HAP-1 (cell line): ENCODE data around the gene SLC45A1.

Experiments
- DNase-seq, 2 experiments: peaks; one replicate each; pipeline ENCODE4 v3.0.0-alpha.2; 2016 to 2020; ENCODE audit warnings: low spot score in 2 of 2
- H3K27me3 ChIP-seq: fragments of 250-450 bp; sonication (Bioruptor Pico); 2 replicates; pipeline ENCODE4 v1.5.1; 2020; ENCODE audit warnings: low read depth, mild to moderate bottlenecking, moderate library complexity
- H3K36me3 ChIP-seq: fragments of 250-450 bp; sonication (Bioruptor Pico); replicated peaks from 2 replicates; pipeline ENCODE4 v1.5.1; 2020; ENCODE audit warnings: mild to moderate bottlenecking
- H3K4me1 ChIP-seq: fragments of 250-450 bp; sonication (Bioruptor Pico); 2 replicates; pipeline ENCODE4 v1.5.1; 2020; ENCODE audit warnings: mild to moderate bottlenecking
- H3K4me3 ChIP-seq: fragments of 250-450 bp; sonication (Bioruptor Pico); 2 replicates; pipeline ENCODE4 v1.5.1; 2020; ENCODE audit warnings: mild to moderate bottlenecking, moderate library complexity
- H3K9me3 ChIP-seq: fragments of 250-450 bp; sonication (Bioruptor Pico); 2 replicates; pipeline ENCODE4 v1.5.1; 2020; ENCODE audit warnings: mild to moderate bottlenecking, moderate library complexity
- in situ Hi-C: fragments of 300-500 bp; cut with MboI; formaldehyde crosslinking; loops from 3 replicates; pipeline ENCODE4 v1.14.3; 2020; ENCODE audit warnings: low sequenced_read_pairs, inconsistent platforms, mixed read lengths

The SLC45A1 gene

DNA sequence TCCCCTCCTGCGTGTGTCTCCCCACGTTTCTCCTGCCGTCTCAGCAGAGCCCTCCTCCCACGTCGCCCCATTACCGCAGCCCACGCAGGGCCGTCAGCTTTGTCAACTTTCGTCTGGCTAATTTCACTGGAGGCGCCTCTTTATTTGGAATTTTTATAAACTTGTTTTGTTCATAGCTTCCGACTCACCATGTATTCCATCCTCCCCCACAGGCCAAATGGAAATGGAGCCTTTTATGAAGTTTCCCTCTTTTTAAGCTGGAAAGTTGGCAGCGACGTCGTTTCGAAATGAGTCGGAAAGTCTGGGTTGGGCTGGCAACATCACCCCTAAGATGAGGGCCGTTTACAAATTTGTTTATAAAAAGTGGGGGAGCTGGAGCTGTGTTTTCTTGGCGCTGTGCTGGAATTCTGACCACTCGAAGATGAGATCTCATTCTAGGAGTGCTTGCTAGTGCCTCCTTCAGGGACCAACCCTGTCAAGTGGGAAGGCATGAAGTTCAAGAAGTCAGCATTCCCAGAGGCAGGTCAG, 23.7 kb upstream of the SLC45A1 start:
- no peaks in the 10 kb centered on the region for H3K9me3 ChIP-seq
- no peaks in the 10 kb centered on the region for H3K27me3 ChIP-seq
- no peak overlapping the region for H3K4me3 ChIP-seq
- DNase-seq = no peak
- in situ Hi-C loops = no loop called here
- H3K4me1 ChIP-seq = no peaks in the 10 kb centered on the region
- H3K36me3 ChIP-seq = no peaks in the 10 kb centered on the region

DNA sequence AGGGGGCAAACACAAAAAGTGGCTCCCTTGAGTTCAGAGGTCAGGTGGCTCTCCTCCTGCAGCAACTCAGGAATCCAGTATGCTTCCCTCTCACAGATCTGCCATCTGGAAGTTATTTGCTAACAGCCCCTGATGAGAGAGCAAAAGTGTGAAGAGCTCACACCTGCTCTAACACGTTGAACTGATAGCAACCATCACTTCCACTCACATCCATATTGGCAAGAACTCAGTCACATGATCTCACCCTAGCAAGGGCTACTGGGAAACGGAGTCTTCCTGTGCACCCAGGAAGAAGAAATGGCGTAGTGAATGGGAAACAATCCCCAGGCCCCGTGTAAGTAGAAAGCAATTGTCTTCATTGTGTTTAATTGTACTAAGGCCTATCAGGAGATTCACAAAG, 20.7 kb upstream of the SLC45A1 start:
- Histone ChIP-seq H3K36me3 (no peaks in the 10 kb centered on the region), H3K27me3 (no peaks in the 10 kb centered on the region), H3K9me3 (no peaks in the 10 kb centered on the region), H3K4me1 (no peaks in the 10 kb centered on the region), H3K4me3 (no peak overlapping the region)
- DNase-seq = no peak
- in situ Hi-C loops = no loop called here

DNA sequence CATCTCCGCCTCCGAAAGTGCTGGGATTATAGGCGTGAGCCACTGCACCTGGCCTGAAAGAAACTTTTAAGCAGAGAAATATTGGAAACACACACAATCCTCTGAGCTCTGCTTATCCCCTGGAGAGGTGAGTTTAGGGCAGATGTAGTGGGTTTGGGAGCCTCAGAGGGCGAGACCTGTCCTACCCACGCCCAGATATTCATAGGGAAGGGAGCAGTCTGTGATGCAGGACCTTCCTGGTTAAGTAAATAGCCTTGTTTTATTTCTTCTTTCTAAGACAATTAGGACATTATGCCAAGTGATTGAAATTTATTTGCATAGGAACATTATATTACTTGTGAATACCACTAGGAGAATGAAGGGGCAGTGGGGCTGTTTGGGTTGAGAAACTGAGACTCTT, 18.0 kb upstream of the SLC45A1 start:
- in situ Hi-C loops = loop anchor here (25.0 kb wide), 1 partner anchor 638 kb away; no protein-coding TSS in a partner anchor
- Histone ChIP-seq H3K27me3 (no peaks in the 10 kb centered on the region), H3K4me1 (no peaks in the 10 kb centered on the region), H3K9me3 (no peaks in the 10 kb centered on the region), H3K36me3 (no peaks in the 10 kb centered on the region), H3K4me3 (no peak overlapping the region)
- DNase-seq = no peak

DNA sequence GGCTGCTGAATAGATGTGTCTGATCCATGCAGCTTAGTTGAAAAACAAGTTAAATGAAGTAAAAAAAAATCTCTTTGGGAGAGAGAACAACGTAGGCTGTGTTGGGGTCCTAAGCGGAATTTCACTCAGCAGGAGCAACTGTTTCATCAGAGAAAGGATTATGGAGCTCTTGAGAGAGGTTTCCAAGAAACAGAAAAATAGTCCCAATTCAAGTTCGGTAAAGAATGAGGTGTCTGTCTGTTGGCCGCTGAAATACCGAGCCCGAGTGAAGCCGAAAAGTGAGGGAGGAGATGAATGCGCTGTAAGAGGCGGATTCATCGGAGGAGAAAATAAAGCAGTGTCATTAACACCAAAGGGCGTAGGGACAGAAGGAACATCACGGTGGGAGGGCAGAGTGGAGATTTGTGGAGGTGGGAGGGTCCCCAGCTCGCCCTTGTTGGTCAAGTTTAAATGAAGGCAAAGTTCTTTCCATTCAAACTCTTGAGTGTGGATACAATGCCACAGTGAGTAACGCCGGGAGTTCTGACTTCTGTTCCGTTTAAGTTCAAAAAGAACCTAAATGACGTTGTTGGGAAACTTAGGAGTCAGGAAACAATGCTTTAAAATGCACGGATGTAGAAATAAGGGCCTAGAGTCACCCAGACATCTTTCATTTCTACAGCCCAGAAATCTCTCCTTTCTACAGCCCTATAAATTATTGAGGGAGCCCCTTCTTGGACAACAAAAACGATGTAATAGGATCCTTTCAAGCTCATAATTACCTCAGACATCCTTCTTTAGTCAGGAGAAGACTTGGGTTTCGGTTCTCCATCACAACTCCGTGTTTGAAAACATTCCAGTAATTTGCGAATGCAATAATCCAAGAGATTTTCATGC, 15.6 kb upstream of the SLC45A1 start:
- DNase-seq = no peak
- Histone ChIP-seq H3K36me3 (no peaks in the 10 kb centered on the region), H3K27me3 (no peaks in the 10 kb centered on the region), H3K9me3 (no peaks in the 10 kb centered on the region), H3K4me3 (no peak overlapping the region), H3K4me1 (no peaks in the 10 kb centered on the region)
- in situ Hi-C loops = loop anchor here (25.0 kb wide), 1 partner anchor 640 kb away; no protein-coding TSS in a partner anchor

DNA sequence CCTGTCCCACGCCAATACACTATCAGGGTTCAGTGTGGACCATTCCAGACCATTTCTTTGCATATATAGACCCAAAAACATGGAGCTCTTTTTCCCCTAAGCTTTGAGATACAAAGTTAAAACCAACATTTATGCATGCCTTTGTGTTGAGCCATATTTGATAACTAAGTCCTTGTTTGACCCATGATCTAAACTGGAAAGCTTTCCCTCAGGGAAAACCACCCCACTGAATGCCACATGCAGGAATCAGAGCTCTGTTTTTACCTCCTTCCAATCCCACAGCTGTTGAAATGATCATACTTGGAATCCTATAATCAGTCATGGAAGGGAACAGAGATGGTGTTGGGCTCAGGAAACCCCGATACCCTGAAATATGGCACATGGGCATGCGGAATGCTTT, 14.8 kb upstream of the SLC45A1 start:
- DNase-seq = no peak
- H3K36me3 ChIP-seq = no peaks in the 10 kb centered on the region
- no peaks in the 10 kb centered on the region for H3K4me1 ChIP-seq
- H3K27me3 ChIP-seq = no peaks in the 10 kb centered on the region
- H3K9me3 ChIP-seq = no peaks in the 10 kb centered on the region
- in situ Hi-C loops = loop anchor here (25.0 kb wide), 1 partner anchor 641 kb away; no protein-coding TSS in a partner anchor
- no peak overlapping the region for H3K4me3 ChIP-seq

DNA sequence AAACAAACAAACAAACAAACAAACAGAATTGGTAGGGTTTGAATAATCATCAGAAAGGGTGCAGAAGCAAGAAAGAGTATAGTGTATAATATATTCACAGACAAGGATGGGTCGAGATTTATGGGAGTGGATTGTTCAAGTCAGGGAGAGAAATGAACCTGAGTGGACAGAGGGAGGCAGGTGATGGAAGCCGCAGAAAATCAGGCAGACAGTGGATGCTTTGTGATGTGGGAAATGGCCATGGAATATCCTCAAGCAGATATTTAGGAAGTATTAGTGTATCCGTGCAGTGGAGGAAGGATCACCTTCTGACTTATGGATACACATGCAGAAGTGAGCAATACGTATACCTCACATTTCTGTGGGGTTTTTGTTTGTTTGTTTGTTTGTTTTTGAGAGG, 14.0 kb upstream of the SLC45A1 start:
- no peaks in the 10 kb centered on the region for H3K36me3 ChIP-seq
- H3K4me1 ChIP-seq = no peaks in the 10 kb centered on the region
- in situ Hi-C loops = loop anchor here (25.0 kb wide), 1 partner anchor 642 kb away; no protein-coding TSS in a partner anchor
- H3K9me3 ChIP-seq = no peaks in the 10 kb centered on the region
- no peak overlapping the region for H3K4me3 ChIP-seq
- DNase-seq = no peak
- no peaks in the 10 kb centered on the region for H3K27me3 ChIP-seq

DNA sequence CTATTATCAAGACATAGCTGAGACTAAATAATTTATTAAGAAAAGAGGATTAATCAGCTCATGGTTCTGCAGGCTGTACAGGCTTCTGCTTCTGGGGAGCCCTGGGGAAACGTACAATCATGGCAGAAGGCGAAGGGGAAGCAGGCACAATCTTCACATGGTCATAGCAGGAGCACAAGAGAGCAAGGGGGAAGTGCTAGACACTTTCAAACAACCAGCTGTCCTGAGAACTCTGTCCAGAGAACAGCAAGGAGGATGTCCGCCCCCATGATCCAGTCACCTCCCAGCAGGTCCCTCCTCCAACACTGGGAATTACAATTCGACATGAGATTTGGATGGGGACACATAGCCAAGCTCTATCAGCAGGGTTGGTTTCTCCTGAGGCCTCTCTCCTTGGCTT, 10.3 kb upstream of the SLC45A1 start:
- Histone ChIP-seq H3K36me3 (no peaks in the 10 kb centered on the region), H3K4me3 (no peak overlapping the region), H3K27me3 (no peaks in the 10 kb centered on the region), H3K9me3 (no peaks in the 10 kb centered on the region), H3K4me1 (no peaks in the 10 kb centered on the region)
- in situ Hi-C loops = loop anchor here (25.0 kb wide), 1 partner anchor 645 kb away; no protein-coding TSS in a partner anchor
- DNase-seq = no peak

DNA sequence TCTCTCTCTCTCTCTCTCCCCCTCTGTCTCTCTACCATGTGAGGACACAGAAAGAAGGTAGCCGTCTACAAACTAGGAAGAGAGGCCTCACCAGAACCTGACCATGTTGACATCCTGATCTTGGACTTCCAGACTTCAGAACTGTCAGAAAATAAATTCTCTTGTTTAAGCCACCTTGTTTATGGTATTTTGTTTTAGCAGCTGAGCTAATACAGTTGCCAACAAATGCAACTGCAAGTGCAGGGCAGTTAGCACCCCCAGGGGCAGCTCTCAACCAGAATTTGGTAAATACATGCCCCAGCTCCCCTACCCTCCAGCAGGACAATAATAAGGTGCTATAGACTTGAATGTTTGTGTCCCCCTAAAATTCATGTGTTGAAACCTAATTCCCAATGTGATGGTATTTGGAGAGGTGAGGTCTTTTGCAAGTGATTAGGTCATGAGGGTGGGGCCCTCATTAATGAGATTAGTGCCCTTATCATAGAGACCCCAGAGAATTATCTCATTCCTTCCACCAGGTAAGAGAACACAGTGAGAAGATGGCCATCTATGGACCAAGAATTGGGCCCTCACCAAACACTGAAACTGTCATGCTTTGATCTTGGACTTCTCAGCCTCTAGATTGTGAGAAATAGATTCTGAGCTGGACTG, 6.7 kb upstream of the SLC45A1 start:
- Histone ChIP-seq H3K27me3 (peaks cover 11% of the 10 kb centered on the region), H3K4me1 (no peaks in the 10 kb centered on the region), H3K36me3 (no peaks in the 10 kb centered on the region), H3K9me3 (no peaks in the 10 kb centered on the region), H3K4me3 (no peak overlapping the region)
- in situ Hi-C loops = loop anchor here (5.0 to 25.0 kb wide), 3 partner anchors 294 to 649 kb away; no protein-coding TSS in a partner anchor
- DNase-seq = no peak

DNA sequence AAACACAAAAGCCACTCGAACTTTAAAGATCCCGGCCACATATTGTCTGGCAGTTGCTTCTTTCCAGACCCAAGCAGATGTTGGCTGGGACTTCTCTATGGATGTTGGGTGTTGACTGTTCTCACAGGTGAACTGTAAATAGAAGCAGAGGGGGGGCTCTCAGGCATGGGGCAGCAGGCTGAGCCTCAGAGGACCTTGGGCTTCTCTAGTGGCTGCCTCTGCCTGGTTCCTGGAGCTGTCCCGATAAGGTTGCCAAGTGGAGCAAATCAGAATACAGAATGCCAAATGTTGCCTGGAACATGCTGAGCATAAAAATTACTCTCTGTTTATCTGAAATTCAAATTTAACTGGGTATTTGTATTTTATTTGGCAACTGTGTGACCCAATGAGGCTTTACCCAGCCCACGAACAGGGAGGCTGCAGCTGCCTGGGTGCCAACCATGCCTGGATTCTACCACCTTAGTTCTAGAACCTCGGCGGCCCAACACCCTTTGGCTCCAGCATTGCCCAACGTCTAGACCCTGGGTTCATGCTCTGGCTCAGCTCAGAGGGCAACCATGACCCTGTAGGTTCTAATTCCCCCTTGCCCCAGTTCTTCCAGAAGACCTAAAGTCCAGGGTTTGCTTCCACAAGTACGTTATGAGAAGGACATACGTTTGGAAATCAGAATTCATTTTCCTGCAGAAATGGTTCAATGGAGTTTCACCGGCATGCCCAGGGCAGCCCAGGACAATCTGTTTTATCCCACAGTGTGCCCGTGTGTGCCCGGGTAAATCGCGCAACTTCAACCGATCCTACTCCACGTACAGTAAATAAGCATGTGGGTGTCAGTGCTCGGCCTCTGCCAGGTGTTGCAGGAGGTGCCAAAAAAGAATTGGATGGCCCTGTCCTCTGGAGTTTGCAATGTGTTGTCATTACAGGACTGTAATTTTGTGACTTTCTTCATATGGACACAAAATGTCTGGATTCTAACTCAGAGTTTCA, 5.4 kb upstream of the SLC45A1 start:
- Histone ChIP-seq H3K27me3 (peaks cover 11% of the 10 kb centered on the region), H3K9me3 (no peaks in the 10 kb centered on the region), H3K36me3 (no peaks in the 10 kb centered on the region), H3K4me3 (no peak overlapping the region), H3K4me1 (no peaks in the 10 kb centered on the region)
- no peak for DNase-seq
- in situ Hi-C loops = loop anchor here (5.0 to 25.0 kb wide), 3 partner anchors 295 to 650 kb away; no protein-coding TSS in a partner anchor

DNA sequence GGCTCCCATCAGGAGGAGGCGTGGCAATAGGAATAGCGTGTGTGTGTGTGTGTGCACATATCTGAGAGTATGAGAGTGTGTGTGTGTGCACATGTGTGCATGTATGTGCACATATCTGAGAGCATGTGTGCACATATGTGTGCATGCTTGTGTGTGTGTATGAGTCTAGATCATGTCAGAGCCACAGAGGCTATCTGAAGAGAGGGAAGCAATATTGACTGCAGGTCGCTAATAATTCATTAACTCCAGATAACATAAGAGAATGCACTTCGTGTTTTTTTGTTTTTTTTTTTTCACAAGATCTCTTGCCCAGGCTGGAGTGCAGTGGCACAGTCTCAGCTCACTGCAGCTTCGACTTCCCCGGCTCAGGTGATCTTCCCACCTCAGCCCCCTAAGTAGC, 4.7 kb upstream of the SLC45A1 start:
- peaks cover 11% of the 10 kb centered on the region for H3K27me3 ChIP-seq
- in situ Hi-C loops = loop anchor here (5.0 to 25.0 kb wide), 3 partner anchors 296 to 651 kb away; no protein-coding TSS in a partner anchor
- H3K4me3 ChIP-seq = no peak overlapping the region
- no peaks in the 10 kb centered on the region for H3K4me1 ChIP-seq
- no peaks in the 10 kb centered on the region for H3K9me3 ChIP-seq
- H3K36me3 ChIP-seq = no peaks in the 10 kb centered on the region
- DNase-seq = no peak

DNA sequence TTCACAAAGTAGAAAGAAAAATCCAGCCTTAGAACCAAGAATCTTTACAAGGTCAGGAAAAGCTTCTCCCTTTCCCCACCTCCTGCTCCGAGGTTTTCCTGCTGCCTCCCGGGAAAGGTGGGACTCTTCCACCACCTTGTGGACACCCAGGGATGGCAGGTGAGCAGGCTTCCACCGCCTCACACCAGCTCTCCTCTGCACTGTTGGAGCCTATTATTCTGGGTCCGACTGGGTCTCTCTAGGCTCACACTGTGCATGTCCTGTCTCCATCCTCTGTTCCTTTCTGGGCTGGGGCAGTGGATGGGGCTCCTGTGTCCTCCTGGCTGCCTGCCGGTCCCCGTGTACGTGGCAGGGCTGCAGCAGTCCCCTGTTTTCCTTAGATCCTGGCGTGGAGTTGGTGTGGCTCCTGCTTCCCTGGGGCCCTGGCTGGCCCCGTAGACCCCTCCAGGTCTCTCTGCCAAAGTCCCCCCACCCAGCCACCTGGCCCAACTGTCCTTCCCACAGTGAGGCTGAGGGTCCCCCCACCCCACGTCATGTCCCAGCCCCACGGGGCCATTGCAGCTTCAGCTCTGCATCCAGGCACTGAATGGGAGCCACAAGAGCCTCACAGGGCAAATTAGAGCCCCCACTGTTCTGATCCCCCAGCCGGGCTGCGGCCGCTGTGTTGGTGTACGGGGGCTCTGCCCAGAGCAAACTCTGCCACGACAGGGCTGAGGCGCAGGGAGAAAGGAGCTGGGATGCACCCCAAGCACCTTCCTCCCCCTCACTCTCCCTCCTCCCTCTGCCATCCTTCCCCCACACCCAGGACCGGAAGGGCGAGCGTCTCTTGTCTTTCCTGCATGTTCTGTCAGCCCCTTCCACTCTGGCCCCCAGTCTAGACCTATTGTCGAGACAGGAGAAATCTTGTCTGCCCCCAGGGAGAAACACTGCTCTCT, 3.3 kb upstream of the SLC45A1 start:
- in situ Hi-C loops = loop anchor here (5.0 to 25.0 kb wide), 3 partner anchors 297 to 652 kb away; no protein-coding TSS in a partner anchor
- Histone ChIP-seq H3K4me3 (no peak overlapping the region), H3K4me1 (no peaks in the 10 kb centered on the region), H3K27me3 (peaks cover 11% of the 10 kb centered on the region), H3K36me3 (no peaks in the 10 kb centered on the region), H3K9me3 (no peaks in the 10 kb centered on the region)
- peak; percentile 73 to 85 for DNase-seq
